Pancreas (tissue), 10 donors: ENCODE results near the gene LTV1. TPM values are rescaled to one million over a fixed set of nuclear protein-coding genes. Genes with fewer than 3 reads are reported as not detected.
"Not testable (repeated sequence)": the region's sequence is repeated elsewhere in the genome, so short reads cannot be mapped to it uniquely, and the experiment has no call there.

ENCODE experiments used
- ATAC-seq, 4 donors: fragments of 200-7000 bp; cut with Tn5 transposase; one replicate each; pipeline versions ENCODE4 v1.8.0 to v1.9.1; 2020; ENCODE audit warnings: mild to moderate bottlenecking in 4 of 4, moderate library complexity in 4 of 4
- DNase-seq, 6 donors: peaks; one replicate each; pipeline ENCODE4 v3.0.0-alpha.2; 2020
- FAIRE-seq: peaks from 2 replicates; lab custom pipeline; 2012; peaks lifted over from hg19 to GRCh38; lab: Jason Lieb, UNC
- H3K27ac ChIP-seq, 4 donors: fragments of 200-600 bp; sonication (generic); 1 replicate in 3 of 4; 2 replicates in 1 of 4; pipeline versions ENCODE4 v1.5.0 to v1.8.0; 2020
- H3K27me3 ChIP-seq, 4 donors: fragments of 200-600 bp; one replicate each; pipeline ENCODE4 v1.8.0; 2021
- H3K36me3 ChIP-seq, 3 donors: fragments of 200-600 bp; sonication (generic) in 1 of 3; one replicate each; pipeline versions ENCODE4 v1.5.0 to v1.8.0; 2020 to 2021
- H3K4me1 ChIP-seq, 3 donors: fragments of 200-600 bp; one replicate each; pipeline ENCODE4 v1.8.0; 2021
- H3K4me3 ChIP-seq, 4 donors: fragments of 200-600 bp; sonication (generic) in 2 of 4; one replicate each; pipeline versions ENCODE4 v1.5.0 to v1.8.0; 2020 to 2021
- H3K9me3 ChIP-seq, 4 donors: fragments of 200-600 bp; one replicate each; pipeline ENCODE4 v1.8.0; 2021
- CTCF ChIP-seq, 4 donors: fragments of 200-600 bp; sonication (generic) in 3 of 4; IDR thresholded peaks; one replicate each; pipeline versions ENCODE4 v1.5.0 to v1.8.0; 2021; ENCODE audit warnings: antibody characterized with exemption in 4 of 4
- WGBS, 2 donors: extraction: QIAGEN DNeasy Blood & Tissue Kit; methylation state at CpG; one replicate each; pipeline ENCODE4 v1.1.7; 2013; 5-methylcytosine and 5-hydroxymethylcytosine counted together
- intact Hi-C, 3 donors: fragments of 100-400 bp; cut with DNase I; formaldehyde crosslinking; loops; one replicate each; pipeline versions ENCODE4 v1.11.1 to v1.14.2; 2022
- polyA plus RNA-seq, 2 donors: library from polyadenylated mRNA; stranded (reverse); fragments of 200-250 nt; gene quantifications; one replicate each; pipeline ENCODE4 v1.2.3, GENCODE V29; 2013
- total RNA-seq, 6 donors: library from RNA; stranded (reverse); fragmentation: NEBNext Ultra II Directional in 4 of 6; extraction: Animal tissue kit (Norgen Biotek cat#: 25700) in 4 of 6; gene quantifications; one replicate each; pipeline versions ENCODE4 v1.2.1 to v1.2.4, GENCODE V29; 2021 to 2023
- donor health status: healthy with polysubstance abuse.
- donor health status: DM: no; HTN: no; CAD: no; lungs with moderate emphysema.
- donor health status: DM: no; HTN: no; CAD: no.
- donor health status: control.
- donor health status: control.
- donor health status: Bipolar disorder and iron deficiency.
- donor health status: DM: yes; HTN: yes; CAD: no.
- donor health status: DM: no; HTN: no; CAD: no.
- donor health status: DM: no; HTN: no; CAD: no.
- donor health status: DM: yes; HTN: yes; CAD: no.

The LTV1 gene
- total and polyA plus RNA-seq, 8 donors: 6.5 to 16.6 (median 9.4) TPM

GRCh38 chr6:143842461-143842901 is 657 bp upstream of the LTV1 start:
- no peak for TF ChIP-seq CTCF (IDR thresholded peaks at IDR 0.05)
- DNase-seq: no peak
- intact Hi-C loops: no loop called here
- 20 to 21% methylated on average over 7 of the region's 7 CpGs for WGBS, 2 donors
- peaks cover 0 to 8% (median 0%) of the 10 kb centered on the region in 3 donors for H3K4me1 ChIP-seq
- H3K27ac ChIP-seq: peak overlapping the region; percentile 66 to 91 (median 87)
- peak overlapping the region; percentile 69 to 97 (median 85) for H3K4me3 ChIP-seq
- no peaks in the 10 kb centered on the region for H3K27me3 ChIP-seq
- no peak for FAIRE-seq
- no peaks in the 10 kb centered on the region for H3K9me3 ChIP-seq
- H3K36me3 ChIP-seq: peaks cover 0 to 19% (median 0%) of the 10 kb centered on the region in 3 donors
- ATAC-seq: peak; percentile 41 to 65 (median 52)

- intact Hi-C loops: no loop called here
- 1% methylated on average over 9 of the region's 9 CpGs for WGBS, 2 donors
- H3K27ac ChIP-seq: peak overlapping the region; percentile 66 to 91 (median 87)
- ATAC-seq (no peak), FAIRE-seq (no peak), DNase-seq (no peak)
- no peaks in the 10 kb centered on the region for H3K9me3 ChIP-seq
- peaks cover 0 to 8% (median 0%) of the 10 kb centered on the region in 3 donors for H3K4me1 ChIP-seq
- H3K27me3 ChIP-seq: no peaks in the 10 kb centered on the region
- no peak for TF ChIP-seq CTCF (IDR thresholded peaks at IDR 0.05)
- peak overlapping the region; percentile 69 to 97 (median 85) for H3K4me3 ChIP-seq
- H3K36me3 ChIP-seq: peaks cover 0 to 23% (median 0%) of the 10 kb centered on the region in 3 donors
Observed at GRCh38 chr6:143843677-143843999, 500 bp downstream of the LTV1 start.

GRCh38 chr6:143844006-143844405 is 868 bp downstream of the LTV1 start:
- 5 to 10% methylated on average over 4 of the region's 4 CpGs for WGBS, 2 donors
- no peak for DNase-seq
- ATAC-seq: no peak
- Histone ChIP-seq H3K4me3 (peak overlapping the region; percentile 69 to 97 (median 85)), H3K27me3 (no peaks in the 10 kb centered on the region), H3K36me3 (peaks cover 0 to 26% (median 0%) of the 10 kb centered on the region in 3 donors), H3K4me1 (peaks cover 0 to 8% (median 0%) of the 10 kb centered on the region in 3 donors), H3K9me3 (no peaks in the 10 kb centered on the region), H3K27ac (peak overlapping the region in 1 of 4 donors; percentile 90)
- no peak for FAIRE-seq
- no peak for TF ChIP-seq CTCF (IDR thresholded peaks at IDR 0.05)
- intact Hi-C loops: no loop called here

- FAIRE-seq: no peak
- H3K27ac ChIP-seq: no peak overlapping the region
- peaks cover 0 to 8% (median 0%) of the 10 kb centered on the region in 3 donors for H3K4me1 ChIP-seq
- no peak overlapping the region for H3K4me3 ChIP-seq
- no peak for ATAC-seq
- 88 to 95% methylated on average over 5 of the region's 5 CpGs for WGBS, 2 donors
- no peak for TF ChIP-seq CTCF (IDR thresholded peaks at IDR 0.05)
- intact Hi-C loops: no loop called here
- H3K27me3 ChIP-seq: no peaks in the 10 kb centered on the region
- peaks cover 0 to 35% (median 0%) of the 10 kb centered on the region in 3 donors for H3K36me3 ChIP-seq
- no peak for DNase-seq
- no peaks in the 10 kb centered on the region for H3K9me3 ChIP-seq
Observed at GRCh38 chr6:143845033-143845432, 1.9 kb downstream of the LTV1 start.

GRCh38 chr6:143851706-143852105 is 8.6 kb downstream of the LTV1 start:
- FAIRE-seq, intact Hi-C loops: not testable (repeated sequence)
- H3K36me3 ChIP-seq: peaks cover 0 to 56% (median 13%) of the 10 kb centered on the region in 3 donors

GRCh38 chr6:143855057-143855456 is 11.9 kb downstream of the LTV1 start:
- FAIRE-seq: not testable (repeated sequence)
- whole genome bisulfite sequencing, 2 donors: 98 to 100% methylated on average over 1 of the region's 1 CpG

More at GRCh38 chr6:143851706-143852105, 8.6 kb downstream of the LTV1 start:
- H3K27me3 ChIP-seq, H3K9me3 ChIP-seq, DNase-seq, H3K27ac ChIP-seq, ATAC-seq, H3K4me3 ChIP-seq, H3K4me1 ChIP-seq: not testable (repeated sequence)
- WGBS, 2 donors: 98 to 99% methylated on average over 3 of the region's 3 CpGs

GRCh38 chr6:143856762-143857161 is 13.6 kb downstream of the LTV1 start:
- H3K9me3 ChIP-seq, H3K4me1 ChIP-seq, H3K4me3 ChIP-seq, intact Hi-C loops, H3K27ac ChIP-seq, DNase-seq, ATAC-seq, FAIRE-seq, H3K27me3 ChIP-seq: not testable (repeated sequence)
- 95% methylated on average over 6 of the region's 6 CpGs for WGBS, 2 donors
- H3K36me3 ChIP-seq: peaks cover 6 to 64% (median 20%) of the 10 kb centered on the region in 3 donors

More at GRCh38 chr6:143855057-143855456, 11.9 kb downstream of the LTV1 start:
- DNase-seq, H3K27ac ChIP-seq, H3K27me3 ChIP-seq, intact Hi-C loops, ATAC-seq, H3K4me1 ChIP-seq, H3K9me3 ChIP-seq, H3K4me3 ChIP-seq: not testable (repeated sequence)
- H3K36me3 ChIP-seq: peaks cover 6 to 67% (median 29%) of the 10 kb centered on the region in 3 donors
